Measurements from ENCODE around the gene NYNRIN.
"Not testable (repeated sequence)": the region's sequence is repeated elsewhere in the genome, so short reads cannot be mapped to it uniquely, and the experiment has no call there.

The NYNRIN gene

DNA sequence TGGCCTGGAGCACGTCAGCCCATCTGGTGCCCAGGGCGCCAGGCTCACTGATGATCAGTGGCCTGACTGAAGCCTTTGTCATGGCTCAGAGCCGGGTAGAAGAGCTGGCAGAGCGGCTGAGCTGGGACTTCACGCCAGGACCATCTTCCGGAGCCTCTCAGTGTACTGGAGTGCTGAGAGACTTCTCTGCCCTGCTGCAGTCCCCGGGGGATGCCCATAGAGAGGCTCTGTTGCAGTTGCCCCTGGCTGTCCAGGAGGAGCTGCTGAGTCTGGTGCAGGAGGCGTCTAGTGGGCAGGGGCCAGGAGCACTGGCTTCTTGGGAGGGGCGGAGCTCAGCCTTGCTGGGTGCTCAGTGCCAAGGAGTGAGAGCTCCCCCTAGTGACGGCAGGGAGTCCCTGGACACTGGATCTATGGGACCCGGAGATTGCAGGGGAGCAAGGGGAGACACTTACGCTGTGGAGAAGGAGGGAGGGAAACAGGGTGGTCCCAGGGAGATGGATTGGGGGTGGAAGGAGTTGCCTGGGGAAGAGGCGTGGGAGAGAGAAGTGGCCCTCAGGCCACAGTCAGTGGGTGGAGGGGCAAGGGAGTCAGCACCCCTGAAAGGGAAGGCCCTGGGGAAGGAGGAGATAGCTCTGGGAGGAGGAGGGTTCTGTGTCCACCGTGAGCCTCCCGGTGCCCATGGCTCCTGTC, 32.9 kb downstream of the NYNRIN start:
- DNase-seq (ENCODE audit: low spot score), result peak; percentile 93

- DNase-seq (ENCODE audit: low spot score), result no peak
These were observed 33.7 kb downstream of the NYNRIN start for GRCh38 chr14:24432259-24433131.

DNA sequence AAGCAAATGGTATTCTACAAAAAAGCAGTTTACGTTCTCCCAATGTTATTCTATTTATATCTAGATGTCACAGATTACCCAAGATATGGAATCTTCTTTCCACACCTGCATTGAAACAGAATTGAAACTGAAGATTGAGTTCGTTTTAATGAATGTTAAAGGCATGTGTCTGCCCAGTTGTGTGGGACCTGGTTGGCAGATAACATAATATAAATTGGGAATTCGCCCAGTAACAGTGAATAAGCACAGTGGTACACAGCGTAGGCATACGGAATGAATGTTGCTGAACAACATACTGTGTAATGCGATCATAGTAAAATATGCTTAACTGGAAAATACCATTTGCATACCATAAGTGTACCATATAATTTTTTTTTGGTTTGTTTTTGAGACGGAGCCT, 35.2 kb downstream of the NYNRIN start:
- no peak for DNase-seq (ENCODE audit: low spot score)

DNA sequence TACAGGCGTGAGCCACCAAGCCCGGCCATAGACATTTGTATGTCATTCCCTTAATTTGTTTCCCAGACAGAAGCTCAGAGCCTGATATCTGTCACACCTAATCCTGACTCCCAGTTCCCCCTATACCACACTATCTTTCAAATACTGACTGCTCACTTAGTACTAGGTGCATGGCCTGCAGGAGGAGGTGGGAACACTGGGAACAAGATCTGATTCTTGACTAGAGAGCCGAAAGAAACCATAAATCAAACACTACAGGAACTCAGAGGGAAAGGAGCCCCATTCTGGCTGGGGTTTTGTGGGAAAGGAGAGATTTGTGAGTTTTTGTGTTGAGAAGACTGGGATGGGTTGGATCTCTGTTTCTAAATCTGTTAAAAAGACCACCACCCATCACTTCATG, 35.9 kb downstream of the NYNRIN start:
- DNase-seq (ENCODE audit: low spot score), result no peak

DNA sequence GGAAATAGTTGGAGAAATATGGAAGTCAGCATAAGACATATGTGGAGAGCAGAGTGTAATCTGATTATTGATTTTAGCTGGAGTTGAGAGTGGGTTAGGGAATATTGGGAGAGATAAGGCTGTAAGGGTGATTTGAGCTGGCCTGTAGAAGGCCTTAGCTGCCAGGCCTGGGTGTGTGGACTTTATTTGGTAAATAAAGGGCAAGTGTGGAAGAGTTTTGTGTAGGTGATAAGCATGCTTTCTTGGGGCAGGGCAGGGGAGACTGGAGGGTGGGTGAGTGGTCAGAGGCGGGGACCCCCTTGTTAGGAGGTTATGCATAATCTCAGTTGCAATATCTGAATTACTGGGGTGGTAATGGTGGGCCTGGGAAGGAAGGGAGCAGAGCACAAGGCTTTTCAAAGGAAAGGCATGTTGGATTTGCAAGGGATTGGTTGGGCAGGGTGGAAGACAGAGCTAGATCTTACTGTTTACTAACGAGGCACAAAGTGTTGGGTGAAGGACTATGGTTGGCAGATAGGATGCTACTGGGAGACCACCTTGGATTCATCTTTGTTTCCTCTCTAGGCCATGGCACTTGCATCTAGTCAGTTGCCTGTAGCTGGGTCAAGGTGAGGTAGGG, 36.5 kb downstream of the NYNRIN start:
- DNase-seq (ENCODE audit: low spot score), result no peak

DNA sequence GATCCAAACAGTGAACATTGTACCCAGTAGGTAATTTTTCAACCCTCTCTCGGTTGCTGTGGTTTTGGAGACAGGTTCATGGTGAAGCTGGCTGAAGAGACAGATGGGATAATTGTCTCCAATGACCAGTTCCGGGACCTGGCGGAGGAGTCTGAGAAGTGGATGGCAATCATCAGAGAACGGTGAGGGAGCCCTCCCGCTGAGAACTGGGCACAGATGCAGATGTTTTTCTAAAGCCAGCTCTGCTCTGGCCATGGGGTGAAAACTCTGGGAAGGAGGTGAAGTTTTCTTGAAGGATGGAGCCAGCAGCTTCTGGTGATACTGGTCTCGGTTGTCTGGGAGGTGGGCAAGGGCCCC, 37.2 kb downstream of the NYNRIN start:
- DNase-seq (ENCODE audit: low spot score), result no peak

GRCh38 chr14:24436355-24437019, 37.7 kb downstream of the NYNRIN start:
- DNase-seq (ENCODE audit: low spot score), result peak; percentile 97

- no peak for DNase-seq (ENCODE audit: low spot score)
These were observed 38.4 kb downstream of the NYNRIN start for GRCh38 chr14:24437020-24437735.

- DNase-seq (ENCODE audit: low spot score), result no peak
These were observed 38.9 kb downstream of the NYNRIN start for GRCh38 chr14:24437736-24438067.

GRCh38 chr14:24438223-24439097, 39.7 kb downstream of the NYNRIN start:
- DNase-seq (ENCODE audit: low spot score), result no peak

DNA sequence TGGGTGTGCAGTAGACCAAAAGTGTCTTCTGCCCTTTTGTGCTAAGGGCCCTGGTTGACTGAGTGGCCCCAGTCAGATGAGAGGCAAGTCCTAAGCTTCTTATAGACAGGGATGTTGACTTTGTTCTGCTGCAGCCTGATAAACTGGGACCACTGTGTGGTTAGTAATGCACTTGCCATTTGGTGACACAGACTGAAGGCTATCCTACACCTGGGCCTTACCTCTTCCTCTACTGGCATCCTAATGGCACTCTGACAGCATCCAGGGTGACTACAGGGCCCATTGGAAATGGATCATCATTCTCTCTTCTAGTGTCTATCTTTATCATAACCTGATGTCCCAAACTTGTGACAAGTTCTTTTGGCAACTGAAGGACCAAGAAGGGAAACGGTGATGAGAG, 40.5 kb downstream of the NYNRIN start:
- no peak for DNase-seq (ENCODE audit: low spot score)

DNA sequence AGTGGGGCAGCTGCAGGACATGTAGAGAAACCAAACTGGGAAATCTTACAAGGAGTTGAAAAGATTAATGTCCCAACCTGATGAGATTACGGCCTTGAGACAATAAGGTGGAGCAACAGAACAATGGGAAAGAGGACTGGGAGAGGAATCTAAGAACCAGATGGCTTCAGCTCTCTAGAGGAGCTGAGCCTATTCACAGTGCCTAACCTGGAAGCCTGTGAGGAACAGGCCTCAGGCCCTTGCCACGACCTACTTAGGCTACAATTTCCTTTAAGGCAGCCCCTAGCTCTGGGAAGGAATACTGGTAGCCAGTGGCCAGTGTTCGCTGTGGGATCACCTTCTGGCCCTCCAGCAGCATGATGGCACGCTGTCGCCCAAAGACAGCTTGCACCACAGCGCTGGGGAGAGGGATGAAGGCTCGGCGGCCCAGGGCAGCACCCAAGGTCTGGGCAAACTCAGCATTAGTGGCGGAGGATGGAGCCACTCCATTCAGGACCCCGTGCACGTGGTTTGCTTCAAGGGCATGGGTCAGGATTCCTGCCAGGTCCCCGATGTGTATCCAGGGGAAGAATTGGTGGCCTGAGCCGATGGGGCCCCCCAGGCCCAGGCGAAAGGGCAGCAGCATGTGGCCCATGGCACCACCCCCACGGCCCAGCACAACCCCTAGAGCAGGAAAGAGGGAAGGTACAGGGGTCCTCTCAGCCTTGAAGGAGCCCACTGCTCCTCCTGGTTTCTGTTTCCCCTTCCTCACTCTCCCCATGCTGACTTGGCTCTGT, 41.2 kb downstream of the NYNRIN start:
- DNase-seq (ENCODE audit: low spot score), result no peak

DNA sequence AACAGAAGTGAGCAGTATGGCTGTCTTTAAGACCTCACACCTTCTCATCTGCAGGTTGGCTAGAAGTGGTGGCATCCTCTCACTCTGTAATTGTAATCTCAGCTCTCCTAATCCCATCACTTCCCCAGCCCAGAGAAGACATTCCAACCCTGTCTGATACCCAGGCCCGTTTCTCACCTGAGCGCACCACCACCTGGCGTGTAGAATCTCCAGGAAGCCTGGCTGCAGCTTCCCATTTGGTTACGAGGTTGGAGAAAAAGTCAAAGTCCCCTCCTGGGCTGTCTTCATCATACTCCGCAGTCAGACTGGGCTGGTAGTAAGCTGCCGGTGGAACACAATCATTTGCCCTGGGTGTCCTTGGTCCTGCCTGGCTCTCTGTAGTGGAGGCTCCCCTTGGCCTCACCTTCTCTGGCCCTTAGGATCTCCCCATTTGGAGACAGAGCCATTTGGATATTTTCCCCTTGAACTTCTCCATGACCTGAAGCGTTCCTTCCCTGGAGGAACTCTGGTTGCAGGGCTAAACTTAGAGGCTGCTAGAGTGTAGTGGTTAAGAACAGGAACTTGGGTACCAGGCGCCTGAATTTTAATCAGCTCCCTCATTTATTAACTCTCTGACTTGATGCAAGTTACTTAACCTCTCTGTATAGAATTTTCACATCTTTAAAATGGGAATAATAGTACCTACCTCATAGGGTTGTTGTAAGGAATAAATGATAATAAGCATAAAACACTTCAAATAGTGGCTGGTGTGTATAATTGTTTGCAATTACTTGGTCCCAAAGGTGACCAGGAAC, 42.0 kb downstream of the NYNRIN start:
- DNase-seq (ENCODE audit: low spot score), result no peak

GRCh38 chr14:24441485-24441884, 42.7 kb downstream of the NYNRIN start:
- DNase-seq (ENCODE audit: low spot score), result no peak

DNA sequence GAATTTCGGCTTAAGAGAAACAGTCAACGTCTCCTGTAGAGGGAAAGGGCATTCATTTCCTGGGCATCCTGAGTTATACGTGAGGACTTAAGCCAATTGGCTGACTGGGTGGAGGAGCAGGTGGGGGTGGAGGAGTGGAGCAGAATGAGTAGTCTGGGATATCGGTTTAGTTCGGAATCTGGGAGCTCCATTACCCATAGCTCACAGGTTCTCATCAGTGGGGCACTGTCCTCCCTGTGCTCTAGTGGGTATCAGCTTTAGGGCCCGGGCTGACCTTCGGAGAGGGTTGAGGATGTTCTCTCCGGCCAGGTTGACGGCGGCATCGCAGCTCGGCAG, 43.1 kb downstream of the NYNRIN start:
- DNase-seq (ENCODE audit: low spot score), result no peak

GRCh38 chr14:24442240-24443052, 43.6 kb downstream of the NYNRIN start, which contains the start of gene SDR39U1:
SDR39U1 (minus strand) TSS chr14:24442776; CDS start chr14:24442769, 7 bp downstream.
- peak; percentile 99 for DNase-seq (ENCODE audit: low spot score)

GRCh38 chr14:24443053-24443665, 44.4 kb downstream of the NYNRIN start:
- DNase-seq (ENCODE audit: low spot score), result no peak

DNA sequence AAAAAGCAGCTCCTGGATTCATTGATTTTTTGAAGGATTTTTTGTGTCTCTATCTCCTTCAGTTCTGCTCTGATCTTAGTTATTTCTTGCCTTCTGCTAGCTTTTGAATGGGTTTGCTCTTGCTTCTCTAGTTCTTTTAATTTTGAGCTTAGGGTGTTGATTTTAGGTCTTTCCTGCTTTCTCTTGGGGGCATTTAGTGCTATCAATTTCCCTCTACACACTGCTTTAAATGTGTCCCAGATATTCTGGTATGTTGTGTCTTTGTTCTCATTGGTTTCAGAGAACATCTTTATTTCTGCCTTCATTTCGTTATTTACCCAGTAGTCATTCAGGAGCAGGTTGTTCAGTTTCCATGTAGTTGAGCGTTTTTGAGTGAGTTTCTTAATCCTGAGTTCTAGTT, 52.0 kb downstream of the NYNRIN start:
- not testable (repeated sequence) for DNase-seq (ENCODE audit: low spot score)

Data from kidney capillary endothelial cell (primary cell).